Transverse colon (tissue), 3 donors: ENCODE data around the gene MYLK.

ENCODE experiments used
- POLR2A ChIP-seq: fragments of 450-650 bp; IDR thresholded peaks from one replicate; pipeline ENCODE4 v1.6.1; 2016; ENCODE audit warnings: antibody characterized with exemption, mild to moderate bottlenecking, moderate library complexity
- TF ChIP-seq, protein P1 (sequence below), 5 experiments: fragments of 200-600 bp in 3 of 5; fragments of 450-650 bp in 2 of 5; sonication (generic) in 3 of 5; IDR thresholded peaks; 1 replicate in 2 of 5; 2 replicates in 3 of 5; pipeline ENCODE4 v1.5.1; 2016 to 2017; ENCODE audit warnings: antibody characterized with exemption in 5 of 5, inconsistent platforms in 3 of 5, mild to moderate bottlenecking in 2 of 5, moderate library complexity in 1 of 5

DNA sequence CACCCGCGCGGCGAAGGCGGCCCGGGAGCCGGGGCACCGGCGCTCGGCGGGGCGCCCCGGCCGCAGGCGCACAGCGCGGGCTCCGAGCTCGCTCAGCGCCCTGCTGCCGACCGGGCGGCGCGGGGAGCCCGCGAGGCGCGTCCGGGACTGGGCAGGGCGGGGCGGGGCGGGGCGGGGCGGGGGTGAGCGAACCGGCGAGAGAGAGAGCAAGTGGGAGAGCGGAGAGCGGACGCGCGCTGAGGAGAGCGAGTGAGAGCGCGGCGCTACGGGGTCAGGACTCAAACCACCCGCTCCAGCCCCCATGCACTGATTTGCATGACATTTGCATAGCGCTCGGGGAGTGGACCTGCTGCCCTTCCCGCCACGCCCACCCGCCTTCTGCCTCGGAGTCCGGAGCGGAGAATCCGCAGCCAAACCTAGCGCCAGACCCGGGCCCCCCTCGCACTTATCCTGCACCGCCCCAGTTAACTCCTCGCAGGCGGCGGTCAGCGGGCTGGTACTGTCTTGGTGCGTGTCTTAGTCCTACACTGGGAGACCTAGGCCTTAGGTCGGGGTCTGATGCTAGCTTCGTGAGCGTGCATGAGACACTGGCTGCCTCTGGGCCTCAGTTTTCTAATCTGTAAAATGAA, at the start of gene MYLK:
- TF ChIP-seq, protein P1, sequence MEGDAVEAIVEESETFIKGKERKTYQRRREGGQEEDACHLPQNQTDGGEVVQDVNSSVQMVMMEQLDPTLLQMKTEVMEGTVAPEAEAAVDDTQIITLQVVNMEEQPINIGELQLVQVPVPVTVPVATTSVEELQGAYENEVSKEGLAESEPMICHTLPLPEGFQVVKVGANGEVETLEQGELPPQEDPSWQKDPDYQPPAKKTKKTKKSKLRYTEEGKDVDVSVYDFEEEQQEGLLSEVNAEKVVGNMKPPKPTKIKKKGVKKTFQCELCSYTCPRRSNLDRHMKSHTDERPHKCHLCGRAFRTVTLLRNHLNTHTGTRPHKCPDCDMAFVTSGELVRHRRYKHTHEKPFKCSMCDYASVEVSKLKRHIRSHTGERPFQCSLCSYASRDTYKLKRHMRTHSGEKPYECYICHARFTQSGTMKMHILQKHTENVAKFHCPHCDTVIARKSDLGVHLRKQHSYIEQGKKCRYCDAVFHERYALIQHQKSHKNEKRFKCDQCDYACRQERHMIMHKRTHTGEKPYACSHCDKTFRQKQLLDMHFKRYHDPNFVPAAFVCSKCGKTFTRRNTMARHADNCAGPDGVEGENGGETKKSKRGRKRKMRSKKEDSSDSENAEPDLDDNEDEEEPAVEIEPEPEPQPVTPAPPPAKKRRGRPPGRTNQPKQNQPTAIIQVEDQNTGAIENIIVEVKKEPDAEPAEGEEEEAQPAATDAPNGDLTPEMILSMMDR (IDR thresholded peaks at IDR 0.05), result no peak
- no peak for TF ChIP-seq POLR2A
